Activated CD4-positive, alpha-beta T cell treated with anti-CD3 and anti-CD28 coated beads for 4 hours (primary cell): Measurements from ENCODE around the gene AGRN.
"Not testable (repeated sequence)": the region's sequence is repeated elsewhere in the genome, so short reads cannot be mapped to it uniquely, and the experiment has no call there.

Experiments
- DNase-seq, 2 donors: peaks; one replicate each; pipeline ENCODE4 v3.0.0-alpha.2; 2020

Gene AGRN

DNA sequence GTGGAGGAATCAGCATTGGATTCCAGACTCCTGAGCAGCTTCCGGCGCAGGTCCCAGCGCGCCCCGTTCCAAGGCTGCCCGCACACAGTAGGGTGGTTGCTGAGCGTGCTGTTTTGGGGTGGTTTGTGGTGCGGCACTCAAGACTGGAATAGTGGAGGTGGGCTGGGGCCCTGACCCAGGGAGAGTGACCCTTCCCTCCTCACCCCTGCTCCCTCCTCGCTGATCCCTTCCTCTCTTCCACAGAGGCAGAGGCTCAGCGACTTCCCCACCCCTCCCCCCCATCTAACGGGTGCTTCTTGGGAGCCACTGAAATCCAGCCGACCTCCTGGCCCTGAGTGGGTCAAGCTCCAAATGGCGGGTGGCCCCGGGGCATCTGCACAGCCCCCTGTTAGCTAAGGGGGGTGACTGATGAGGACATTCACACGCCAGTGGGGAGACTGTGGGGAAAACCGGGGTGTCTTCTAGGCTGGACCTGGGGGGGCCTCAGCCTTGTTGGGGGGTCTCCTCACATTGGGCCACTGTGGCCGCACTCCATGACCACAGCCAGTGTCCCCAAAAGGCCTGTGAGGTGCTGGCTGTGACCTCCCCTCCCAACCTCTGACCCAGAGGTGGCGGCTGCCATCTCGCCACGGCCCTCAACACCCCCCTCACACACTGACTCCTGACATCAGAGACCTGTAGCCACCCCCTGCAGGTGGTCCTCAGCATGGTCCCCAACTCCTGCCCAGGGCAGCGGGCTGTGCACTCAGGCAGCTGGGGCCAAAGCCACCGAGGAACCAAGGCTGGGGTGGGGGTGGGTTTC lies 16.1 kb upstream of the AGRN start:
- DNase-seq: no peak

- DNase-seq: no peak
Measured at GRCh38 chr1:1004420-1004779, 15.5 kb upstream of the AGRN start.

- DNase-seq: no peak
Measured at GRCh38 chr1:1004780-1005697, 14.9 kb upstream of the AGRN start.

DNA sequence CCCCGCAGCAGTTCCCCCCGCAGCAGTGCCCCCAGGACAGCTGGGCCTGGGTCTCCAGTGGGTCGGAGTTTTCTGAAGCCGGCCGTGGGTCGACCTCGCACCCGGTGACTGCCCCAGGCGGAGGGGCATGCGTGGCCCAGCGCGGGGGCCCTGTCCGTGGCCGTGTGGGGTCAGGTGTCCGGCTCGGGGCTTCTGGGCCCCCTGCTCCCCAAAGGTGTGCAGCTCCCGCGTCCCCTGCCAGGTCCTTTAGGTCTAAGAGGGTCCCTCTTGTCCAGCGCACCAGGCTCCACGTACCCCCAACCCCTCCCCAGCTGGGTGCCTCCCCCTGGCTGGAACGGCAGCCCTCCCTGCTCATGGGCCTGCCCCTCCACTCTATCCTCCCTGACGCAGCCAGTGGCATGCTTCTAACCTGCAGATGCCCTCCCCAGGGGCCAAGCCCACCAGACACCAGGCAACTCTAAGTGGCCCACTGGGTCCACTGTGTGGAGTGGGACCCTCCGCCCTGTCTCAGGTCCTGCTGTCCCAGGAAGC lies 14.1 kb upstream of the AGRN start:
- DNase-seq: no peak

GRCh38 chr1:1006305-1007159 lies 13.4 kb upstream of the AGRN start:
- no peak for DNase-seq

- DNase-seq: not testable (repeated sequence)
Measured at GRCh38 chr1:1010131-1010530, 9.8 kb upstream of the AGRN start.

DNA sequence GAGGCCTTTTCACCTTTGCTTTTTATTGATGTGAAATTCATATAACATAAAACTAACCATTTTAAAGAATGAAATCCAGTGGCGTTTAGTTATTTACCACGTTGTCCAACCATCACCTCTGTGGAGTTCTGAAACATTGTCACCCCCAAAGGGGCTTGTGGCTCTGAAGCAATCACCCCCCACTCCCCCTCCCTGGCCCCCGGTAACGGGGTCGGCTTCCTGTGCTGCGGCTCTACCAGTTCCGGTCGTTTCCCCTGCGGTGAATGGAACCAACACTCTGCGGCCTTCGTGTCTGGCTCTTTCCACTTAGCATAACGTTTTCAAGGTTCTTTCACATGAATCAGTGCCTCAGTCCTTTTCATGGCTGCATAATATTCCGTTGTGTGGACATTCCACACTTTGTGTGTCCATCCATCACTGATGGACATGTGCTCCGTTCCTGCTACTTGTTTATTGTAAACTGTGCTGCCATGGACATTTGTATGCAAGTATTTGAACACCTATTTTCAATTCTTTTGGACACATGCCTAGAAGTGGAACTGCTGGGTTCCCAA lies 8.4 kb upstream of the AGRN start:
- no peak for DNase-seq

DNA sequence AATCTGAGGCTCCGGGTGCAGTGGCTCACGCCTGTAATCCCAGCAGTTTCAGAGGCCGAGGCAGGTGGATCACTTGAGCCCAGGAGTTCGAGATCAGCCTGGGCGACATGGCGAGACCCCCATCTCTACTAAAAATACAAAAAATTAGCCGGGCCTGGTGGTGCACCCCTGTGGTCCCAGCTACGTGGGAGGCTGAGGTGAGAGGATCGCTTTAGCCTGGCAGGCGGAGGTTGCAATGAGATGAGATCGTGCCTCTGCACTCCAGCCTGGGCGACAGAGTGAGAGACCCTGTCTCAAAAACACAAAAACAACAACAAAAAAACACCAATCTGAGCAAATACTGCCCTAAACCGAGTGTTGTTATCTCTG lies 7.2 kb upstream of the AGRN start:
- not testable (repeated sequence) for DNase-seq

GRCh38 chr1:1013105-1013921 lies 6.6 kb upstream of the AGRN start, which contains the start of gene ISG15:
Gene ISG15 (plus strand): TSS chr1:1013497. CDS start chr1:1013574, 77 bp downstream.
- DNase-seq: peak; percentile 87 to 88

GRCh38 chr1:1013922-1014648 lies 5.8 kb upstream of the AGRN start:
- DNase-seq: peak in 1 of 2 donors; percentile 39

- DNase-seq: no peak
Measured at GRCh38 chr1:1014799-1015681, 4.9 kb upstream of the AGRN start.

GRCh38 chr1:1017397-1018320 lies 2.3 kb upstream of the AGRN start:
- DNase-seq: not testable (repeated sequence)

DNA sequence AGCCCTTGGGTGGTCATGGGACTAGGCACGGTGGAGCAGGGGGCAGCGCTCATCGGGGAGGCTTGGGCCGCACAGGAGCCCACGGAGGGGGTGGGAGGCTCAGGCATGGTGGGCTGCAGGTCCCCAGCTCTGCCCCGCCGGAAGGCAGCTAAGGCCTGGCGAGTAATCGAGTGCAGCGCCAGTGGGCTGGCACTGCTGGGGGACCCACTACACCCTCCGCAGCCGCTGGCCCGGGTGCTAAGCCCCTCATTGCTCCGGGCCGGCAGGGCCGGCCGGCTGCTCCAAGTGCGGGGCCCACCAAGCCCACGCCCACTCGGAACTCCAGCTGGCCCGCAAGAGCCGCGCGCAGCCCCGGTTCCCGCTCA lies 1.6 kb upstream of the AGRN start:
- not testable (repeated sequence) for DNase-seq

- peak; percentile 76 to 81 for DNase-seq
Measured at GRCh38 chr1:1019122-1019999, 559 bp upstream of the AGRN start.

DNA sequence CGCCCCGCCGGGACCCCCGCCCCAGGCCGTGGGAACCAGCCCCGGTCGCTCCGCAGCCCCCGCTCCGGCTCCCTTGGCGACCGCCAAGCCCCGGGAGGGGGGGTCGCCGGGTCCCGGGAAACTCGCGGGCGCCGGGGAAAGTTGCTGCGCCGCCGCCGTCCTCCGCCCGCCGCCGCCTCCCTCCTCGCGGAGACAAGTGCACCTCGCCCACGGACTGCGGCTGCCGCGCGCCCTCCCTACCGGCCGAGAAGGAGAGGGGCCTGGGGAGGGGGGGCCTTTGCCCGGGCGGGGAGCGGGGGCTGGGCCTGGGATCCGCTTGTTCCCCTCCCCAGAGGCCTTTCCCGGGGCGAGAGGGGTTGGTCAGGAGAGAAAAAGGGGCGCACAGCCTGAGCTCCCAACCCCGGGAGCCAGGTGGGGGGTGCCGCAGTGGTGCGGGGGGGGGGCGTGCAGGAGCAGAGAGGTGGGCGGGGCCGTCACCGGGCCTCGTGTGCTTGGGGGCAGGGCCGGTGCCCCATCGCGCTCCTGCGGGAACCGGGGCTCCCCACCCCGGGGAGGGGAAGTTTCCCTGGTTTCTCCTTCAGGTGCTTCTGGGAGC lies 592 bp downstream of the AGRN start:
- DNase-seq: peak; percentile 53 to 63

- no peak for DNase-seq
Measured at GRCh38 chr1:1021010-1021919, 1.3 kb downstream of the AGRN start.
